Right atrium auricular region (tissue), 2 donors: Measurements from ENCODE around the gene PTTG2. TPM values are rescaled to one million over a fixed set of nuclear protein-coding genes. Genes with fewer than 3 reads are reported as not detected.

Source experiments
- DNase-seq: peaks from one replicate; pipeline ENCODE4 v3.0.0-alpha.2; 2019; ENCODE audit warnings: low spot score
- H3K27ac ChIP-seq, 2 donors: fragments of 200-600 bp; sonication (generic); 1 replicate in 1 of 2; 2 replicates in 1 of 2; pipeline ENCODE4 v1.5.1; 2016 to 2019
- H3K27me3 ChIP-seq, 2 donors: fragments of 200-600 bp; sonication (generic); one replicate each; pipeline versions ENCODE4 v1.5.1 to v1.6.0; 2017 to 2019
- H3K36me3 ChIP-seq: fragments of 200-600 bp; sonication (generic); one replicate; pipeline ENCODE4 v1.5.1; 2016
- H3K4me1 ChIP-seq, 2 donors: fragments of 200-600 bp; sonication (generic); one replicate each; pipeline versions ENCODE4 v1.5.1 to v1.6.0; 2017 to 2019
- H3K4me3 ChIP-seq, 2 donors: fragments of 200-600 bp; sonication (generic); 1 replicate in 1 of 2; 2 replicates in 1 of 2; pipeline ENCODE4 v1.5.1; 2017 to 2019; ENCODE audit warnings: mild to moderate bottlenecking in 1 of 2, moderate library complexity in 1 of 2
- H3K9me3 ChIP-seq, 2 donors: fragments of 200-600 bp; sonication (generic); one replicate each; pipeline ENCODE4 v1.5.1; 2019
- total RNA-seq, 2 donors: library from RNA; depleted of rRNA; stranded (reverse); fragments of >200 nt; gene quantifications; one replicate each; pipeline ENCODE4 v1.1.0, GENCODE V29; 2016
- TF ChIP-seq, protein P1 (sequence below), 2 donors: fragments of 200-600 bp; sonication (generic); IDR thresholded peaks; one replicate each; pipeline ENCODE4 v1.5.1; 2019; ENCODE audit warnings: antibody characterized with exemption in 2 of 2

Gene PTTG2
- total RNA-seq, 2 donors from 2014 or later: 3.6 TPM; not detected in 1

DNA sequence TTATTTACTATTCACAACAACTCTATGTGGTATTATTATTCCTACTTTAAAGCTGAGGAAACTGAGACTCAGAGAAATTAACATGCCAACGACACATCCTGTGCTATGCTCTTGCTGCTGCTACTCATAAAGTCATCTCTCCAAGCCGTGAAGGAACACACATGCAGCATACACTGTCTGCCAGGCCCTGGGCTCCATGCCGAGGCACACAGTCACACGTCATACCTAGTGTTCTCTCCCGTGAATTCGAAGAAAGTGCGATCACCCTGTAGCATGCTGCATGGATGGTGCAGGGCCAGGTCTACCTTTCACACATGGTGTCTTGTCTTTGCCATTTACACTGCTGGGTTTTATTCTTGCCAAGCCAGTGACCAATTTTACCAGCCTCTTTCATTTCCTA lies 35.3 kb upstream of the PTTG2 start:
- Histone ChIP-seq H3K9me3 (no peaks in the 10 kb centered on the region), H3K4me1 (peaks cover 0 to 16% of the 10 kb centered on the region in 2 donors), H3K27me3 (no peaks in the 10 kb centered on the region), H3K27ac (no peak overlapping the region), H3K36me3 (no peaks in the 10 kb centered on the region), H3K4me3 (no peak overlapping the region)
- TF ChIP-seq, protein P1, sequence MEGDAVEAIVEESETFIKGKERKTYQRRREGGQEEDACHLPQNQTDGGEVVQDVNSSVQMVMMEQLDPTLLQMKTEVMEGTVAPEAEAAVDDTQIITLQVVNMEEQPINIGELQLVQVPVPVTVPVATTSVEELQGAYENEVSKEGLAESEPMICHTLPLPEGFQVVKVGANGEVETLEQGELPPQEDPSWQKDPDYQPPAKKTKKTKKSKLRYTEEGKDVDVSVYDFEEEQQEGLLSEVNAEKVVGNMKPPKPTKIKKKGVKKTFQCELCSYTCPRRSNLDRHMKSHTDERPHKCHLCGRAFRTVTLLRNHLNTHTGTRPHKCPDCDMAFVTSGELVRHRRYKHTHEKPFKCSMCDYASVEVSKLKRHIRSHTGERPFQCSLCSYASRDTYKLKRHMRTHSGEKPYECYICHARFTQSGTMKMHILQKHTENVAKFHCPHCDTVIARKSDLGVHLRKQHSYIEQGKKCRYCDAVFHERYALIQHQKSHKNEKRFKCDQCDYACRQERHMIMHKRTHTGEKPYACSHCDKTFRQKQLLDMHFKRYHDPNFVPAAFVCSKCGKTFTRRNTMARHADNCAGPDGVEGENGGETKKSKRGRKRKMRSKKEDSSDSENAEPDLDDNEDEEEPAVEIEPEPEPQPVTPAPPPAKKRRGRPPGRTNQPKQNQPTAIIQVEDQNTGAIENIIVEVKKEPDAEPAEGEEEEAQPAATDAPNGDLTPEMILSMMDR (IDR thresholded peaks at IDR 0.05): no peak
- DNase-seq: no peak

DNA sequence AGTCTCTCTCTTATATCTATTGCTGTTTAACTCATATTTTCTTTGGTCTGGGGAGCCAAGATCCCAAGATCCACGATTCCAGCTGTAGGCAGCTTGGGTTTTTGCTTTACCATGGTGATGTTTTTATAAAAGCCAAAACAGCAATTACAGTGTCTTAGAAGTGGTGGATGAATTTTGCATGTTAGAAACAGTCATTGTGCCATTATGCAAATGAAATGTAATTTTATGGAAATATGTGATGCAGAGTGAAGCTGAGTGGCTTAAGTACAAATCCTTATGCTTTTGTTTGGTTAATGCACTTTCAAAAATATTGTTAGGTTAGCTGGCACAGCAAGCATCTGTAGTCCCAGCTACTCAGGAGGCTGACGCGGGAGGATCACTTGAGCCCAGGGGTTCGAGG lies 32.8 kb upstream of the PTTG2 start:
- Histone ChIP-seq H3K4me3 (no peak overlapping the region), H3K9me3 (no peaks in the 10 kb centered on the region), H3K27ac (no peak overlapping the region), H3K36me3 (no peaks in the 10 kb centered on the region), H3K4me1 (peaks cover 0 to 27% of the 10 kb centered on the region in 2 donors), H3K27me3 (no peaks in the 10 kb centered on the region)
- DNase-seq: no peak
- TF ChIP-seq, protein P1 (IDR thresholded peaks at IDR 0.05): no peak

DNA sequence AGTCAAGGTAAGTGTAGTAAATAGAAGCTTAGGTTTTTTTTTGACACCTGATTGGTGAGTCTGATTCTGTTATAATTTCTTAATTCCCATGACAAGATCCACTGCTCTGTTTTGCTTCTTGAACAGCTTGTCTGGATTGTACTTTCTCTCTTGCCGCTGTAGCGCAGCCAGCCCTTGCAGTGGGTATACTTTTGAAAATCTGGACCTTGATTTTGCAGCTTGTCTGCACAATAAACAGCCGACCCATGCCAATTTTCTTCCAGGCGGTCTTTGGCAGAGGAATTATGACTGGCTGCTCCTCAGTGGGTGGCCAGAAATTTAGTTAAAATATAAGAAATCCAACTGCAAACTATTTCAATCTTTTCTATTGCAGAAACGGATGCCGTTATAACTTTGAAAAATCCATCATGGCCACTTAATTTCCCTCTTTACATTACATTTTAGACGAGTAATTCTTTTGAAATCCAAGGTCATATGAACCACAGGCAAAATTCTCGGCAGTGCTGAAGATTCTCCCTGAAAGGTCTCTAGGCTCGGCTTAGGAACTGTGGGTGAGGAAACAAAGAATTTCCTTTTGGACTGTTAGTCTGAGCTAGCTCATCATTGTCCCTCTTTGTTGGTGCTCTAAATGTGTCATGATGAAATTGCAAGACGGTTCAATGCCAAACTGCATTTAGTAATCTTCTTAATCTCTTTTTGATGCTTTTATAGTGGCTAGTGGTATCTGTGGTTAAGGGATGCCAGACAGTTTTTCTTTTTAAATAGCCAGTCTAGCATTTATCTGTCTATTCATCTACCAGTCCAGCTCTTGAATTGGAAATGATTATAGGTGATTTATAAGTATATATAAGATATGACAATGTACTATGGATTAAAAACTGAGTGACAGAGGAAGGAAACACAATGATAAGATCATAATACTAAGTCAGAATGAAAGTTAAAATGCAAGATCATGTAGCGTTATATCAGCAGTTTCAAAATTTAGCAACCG lies 31.5 kb upstream of the PTTG2 start:
- no peak for DNase-seq
- Histone ChIP-seq H3K9me3 (no peaks in the 10 kb centered on the region), H3K27ac (no peak overlapping the region), H3K36me3 (no peaks in the 10 kb centered on the region), H3K4me3 (no peak overlapping the region), H3K4me1 (peaks cover 0 to 32% of the 10 kb centered on the region in 2 donors), H3K27me3 (no peaks in the 10 kb centered on the region)
- TF ChIP-seq, protein P1 (IDR thresholded peaks at IDR 0.05): no peak

DNA sequence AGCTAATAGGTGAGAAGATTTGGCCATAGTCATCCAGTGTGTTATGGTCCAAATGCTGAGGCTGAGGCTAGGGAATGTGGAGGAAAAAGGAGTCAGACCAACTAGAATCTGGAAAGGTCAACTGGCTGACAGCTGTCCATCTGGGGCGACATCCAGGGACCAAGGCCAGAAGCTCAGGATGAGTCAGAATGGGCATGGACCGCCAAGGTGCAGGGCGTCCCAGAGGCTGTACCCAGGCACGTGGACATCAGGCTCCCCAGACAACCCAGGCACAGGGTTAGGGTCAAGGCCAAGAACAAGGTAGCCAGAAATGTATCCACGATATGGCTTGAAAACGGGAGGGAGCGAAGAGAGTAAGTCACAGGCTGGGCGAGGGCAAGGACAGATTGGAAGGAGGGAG lies 26.1 kb upstream of the PTTG2 start:
- DNase-seq: no peak
- TF ChIP-seq, protein P1 (IDR thresholded peaks at IDR 0.05): no peak
- Histone ChIP-seq H3K27me3 (no peaks in the 10 kb centered on the region), H3K9me3 (no peaks in the 10 kb centered on the region), H3K4me3 (no peak overlapping the region), H3K27ac (peak overlapping the region in 1 of 2 donors; percentile 2), H3K36me3 (no peaks in the 10 kb centered on the region), H3K4me1 (peaks cover 0 to 50% of the 10 kb centered on the region in 2 donors)

DNA sequence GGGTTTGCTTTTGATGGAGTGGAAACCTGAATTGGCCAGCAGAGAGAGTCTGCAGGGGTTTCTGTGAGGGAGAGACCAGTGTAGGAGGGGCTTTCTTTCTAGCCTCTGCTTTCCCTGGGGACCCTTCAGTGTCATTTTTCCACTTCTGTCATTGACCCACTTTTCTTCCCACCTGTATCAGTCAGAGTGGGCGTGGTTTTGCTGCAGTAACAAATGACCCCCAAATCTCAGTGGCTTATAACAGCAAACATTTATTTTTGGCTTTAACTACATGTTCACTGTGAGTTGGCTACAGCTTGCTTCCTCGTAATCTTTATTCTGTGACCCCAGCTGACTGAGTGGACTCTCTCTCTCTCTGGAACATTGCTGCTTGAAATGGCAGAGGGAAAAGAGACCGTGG lies 25.6 kb upstream of the PTTG2 start:
- Histone ChIP-seq H3K27ac (peak overlapping the region in 1 of 2 donors; percentile 2), H3K4me3 (no peak overlapping the region), H3K9me3 (no peaks in the 10 kb centered on the region), H3K36me3 (no peaks in the 10 kb centered on the region), H3K27me3 (no peaks in the 10 kb centered on the region), H3K4me1 (peaks cover 0 to 45% of the 10 kb centered on the region in 2 donors)
- TF ChIP-seq, protein P1 (IDR thresholded peaks at IDR 0.05): no peak
- DNase-seq: no peak
